NCI-H69 (cell line): ENCODE measurements around the gene ACBD6.
"Not testable (repeated sequence)": the region's sequence is repeated elsewhere in the genome, so short reads cannot be mapped to it uniquely, and the experiment has no call there.

Experiments
- DNase-seq: peaks from one replicate; lab custom pipeline; 2025; lab: John Stamatoyannopoulos, UW

Gene ACBD6

GRCh38 chr1:180488661-180489060 lies 13.7 kb downstream of the ACBD6 start:
- no peak for DNase-seq

GRCh38 chr1:180486092-180486491 lies 16.3 kb downstream of the ACBD6 start:
- DNase-seq, result peak; percentile 77

GRCh38 chr1:180484490-180484889 lies 17.9 kb downstream of the ACBD6 start:
- DNase-seq, result no peak

- peak; percentile 73 for DNase-seq
These were observed 19.7 kb downstream of the ACBD6 start for GRCh38 chr1:180482425-180483275.

GRCh38 chr1:180470031-180470430 lies 32.3 kb downstream of the ACBD6 start:
- no peak for DNase-seq

GRCh38 chr1:180468311-180468710 lies 34.1 kb downstream of the ACBD6 start:
- DNase-seq, result no peak

GRCh38 chr1:180462102-180462501 lies 40.3 kb downstream of the ACBD6 start:
- no peak for DNase-seq

- not testable (repeated sequence) for DNase-seq
These were observed 40.7 kb downstream of the ACBD6 start for GRCh38 chr1:180461682-180462081.

- DNase-seq, result no peak
These were observed 43.6 kb downstream of the ACBD6 start for GRCh38 chr1:180458807-180459206.

- no peak for DNase-seq
These were observed 46.2 kb downstream of the ACBD6 start for GRCh38 chr1:180456191-180456590.

GRCh38 chr1:180451504-180451903 lies 50.9 kb downstream of the ACBD6 start:
- DNase-seq, result no peak

- no peak for DNase-seq
These were observed 57.9 kb downstream of the ACBD6 start for GRCh38 chr1:180444522-180444921.

GRCh38 chr1:180440335-180440734 lies 62.0 kb downstream of the ACBD6 start:
- no peak for DNase-seq

- no peak for DNase-seq
These were observed 66.8 kb downstream of the ACBD6 start for GRCh38 chr1:180435566-180435965.

GRCh38 chr1:180433873-180434272 lies 68.5 kb downstream of the ACBD6 start:
- DNase-seq, result no peak

- DNase-seq, result no peak
These were observed 70.7 kb downstream of the ACBD6 start for GRCh38 chr1:180431683-180432082.

- DNase-seq, result no peak
These were observed 73.3 kb downstream of the ACBD6 start for GRCh38 chr1:180428782-180429695.

- no peak for DNase-seq
These were observed 76.4 kb downstream of the ACBD6 start for GRCh38 chr1:180425952-180426351.

- DNase-seq, result peak; percentile 100
These were observed 77.4 kb downstream of the ACBD6 start for GRCh38 chr1:180424848-180425457.

GRCh38 chr1:180421614-180422013 lies 80.8 kb downstream of the ACBD6 start:
- no peak for DNase-seq

- DNase-seq, result not testable (repeated sequence)
These were observed 81.2 kb downstream of the ACBD6 start for GRCh38 chr1:180421145-180421544.

- peak; percentile 77 for DNase-seq
These were observed 86.3 kb downstream of the ACBD6 start for GRCh38 chr1:180415985-180416633.
